Neuronal stem cell (in vitro differentiated cells): ENCODE results near the gene PRDX2.
"Not testable (repeated sequence)": the region's sequence is repeated elsewhere in the genome, so short reads cannot be mapped to it uniquely, and the experiment has no call there.

Experiments
- DNase-seq: peaks from one replicate; pipeline ENCODE4 v3.0.0-alpha.2; 2013; ENCODE audit warnings: low spot score
- H2AFZ ChIP-seq: one replicate; pipeline ENCODE4 v1.6.1; 2013; ENCODE audit warnings: mild to moderate bottlenecking, low read length, inconsistent platforms
- H2AK5ac ChIP-seq: 2 replicates; pipeline ENCODE4 v1.6.1; 2013; ENCODE audit warnings: low read depth, mild to moderate bottlenecking, inconsistent platforms, low read length, moderate library complexity, mixed read lengths
- H2BK120ac ChIP-seq: 2 replicates; pipeline ENCODE4 v1.6.1; 2013; ENCODE audit warnings: low read depth, mild to moderate bottlenecking, inconsistent platforms, low read length, moderate library complexity, mixed read lengths
- H2BK12ac ChIP-seq: one replicate; pipeline ENCODE4 v1.6.1; 2013; ENCODE audit warnings: low read length, inconsistent platforms
- H2BK15ac ChIP-seq: 2 replicates; pipeline ENCODE4 v1.6.1; 2013; ENCODE audit warnings: mild to moderate bottlenecking, low read length, inconsistent platforms, mixed read lengths
- H2BK5ac ChIP-seq: one replicate; pipeline ENCODE4 v1.6.1; 2013; ENCODE audit warnings: inconsistent platforms, mild to moderate bottlenecking, low read length, moderate library complexity
- H3K14ac ChIP-seq: one replicate; pipeline ENCODE4 v1.6.1; 2013; ENCODE audit warnings: low read length, inconsistent platforms
- H3K18ac ChIP-seq: 2 replicates; pipeline ENCODE4 v1.6.1; 2013; ENCODE audit warnings: low read length, inconsistent platforms
- H3K23ac ChIP-seq: 2 replicates; pipeline ENCODE4 v1.6.1; 2013; ENCODE audit warnings: low read depth, mild to moderate bottlenecking, mixed read lengths, low read length, inconsistent platforms; ENCODE audit not compliant: poor library complexity
- H3K27ac ChIP-seq: replicated peaks from 3 replicates; pipeline ENCODE4 v1.5.1; 2013; ENCODE audit warnings: low read length, inconsistent platforms
- H3K27me3 ChIP-seq, 3 experiments: 2 replicates each; pipeline ENCODE4 v1.6.1; 2013; ENCODE audit warnings: low read length in 3 of 3, mild to moderate bottlenecking in 2 of 3, inconsistent platforms in 1 of 3, low read depth in 1 of 3, mixed read lengths in 1 of 3, moderate library complexity in 1 of 3; ENCODE audit not compliant: control insufficient read depth in 3 of 3, insufficient read depth in 3 of 3
- H3K36me3 ChIP-seq, 2 donors: replicated peaks in 1 of 2; 2 replicates each; pipeline ENCODE4 v1.6.1; 2013; ENCODE audit warnings: low read length in 2 of 2; ENCODE audit not compliant: control insufficient read depth in 2 of 2, insufficient read depth in 2 of 2
- H3K4ac ChIP-seq: 2 replicates; pipeline ENCODE4 v1.6.1; 2013; ENCODE audit warnings: inconsistent platforms, mild to moderate bottlenecking, low read length, moderate library complexity
- H3K4me1 ChIP-seq, 2 donors: 1 replicate in 1 of 2; 2 replicates in 1 of 2; pipeline ENCODE4 v1.6.1; 2013; ENCODE audit warnings: low read length in 2 of 2, low read depth in 1 of 2; ENCODE audit not compliant: control insufficient read depth in 2 of 2, insufficient read depth in 1 of 2
- H3K4me2 ChIP-seq: one replicate; pipeline ENCODE4 v1.6.1; 2013; ENCODE audit warnings: mild to moderate bottlenecking, low read length, inconsistent platforms; ENCODE audit not compliant: insufficient read depth, poor library complexity, severe bottlenecking
- H3K4me3 ChIP-seq, 2 donors: 2 replicates each; pipeline ENCODE4 v1.5.1; 2013; ENCODE audit warnings: low read length in 2 of 2, mild to moderate bottlenecking in 2 of 2, inconsistent platforms in 1 of 2, moderate library complexity in 1 of 2
- H3K79me1 ChIP-seq: one replicate; pipeline ENCODE4 v1.6.1; 2013; ENCODE audit warnings: low read depth, mild to moderate bottlenecking, inconsistent platforms, low read length, moderate library complexity
- H3K9ac ChIP-seq: one replicate; pipeline ENCODE4 v1.6.1; 2013; ENCODE audit warnings: mild to moderate bottlenecking, low read depth, low read length, inconsistent platforms; ENCODE audit not compliant: poor library complexity
- H3K9me3 ChIP-seq, 2 donors: replicated peaks in 1 of 2; 2 replicates each; pipeline versions ENCODE3 to v1.6.1; 2013; ENCODE audit warnings: low read length in 2 of 2, mild to moderate bottlenecking in 2 of 2, inconsistent platforms in 1 of 2, low read depth in 1 of 2, mixed read lengths in 1 of 2, moderate library complexity in 1 of 2; ENCODE audit not compliant: control insufficient read depth in 2 of 2, insufficient read depth in 1 of 2
- H4K8ac ChIP-seq: one replicate; pipeline ENCODE4 v1.6.1; 2013; ENCODE audit warnings: low read depth, mild to moderate bottlenecking, inconsistent platforms, low read length, moderate library complexity
- H4K91ac ChIP-seq: one replicate; pipeline ENCODE4 v1.6.1; 2013; ENCODE audit warnings: low read length, low read depth, mild to moderate bottlenecking, inconsistent platforms; ENCODE audit not compliant: poor library complexity
- WGBS, 2 donors: extraction: QIAGEN DNeasy Blood & Tissue Kit; methylation state at CpG; one replicate each; pipeline ENCODE4 v1.1.7; 2013; ENCODE audit warnings: missing lambda C conversion rate in 2 of 2, mixed read lengths in 1 of 2; ENCODE audit not compliant: insufficient read length in 2 of 2, insufficient replicate concordance in 1 of 2; ENCODE audit errors: extremely low coverage in 2 of 2; 5-methylcytosine and 5-hydroxymethylcytosine counted together

The PRDX2 gene

DNA sequence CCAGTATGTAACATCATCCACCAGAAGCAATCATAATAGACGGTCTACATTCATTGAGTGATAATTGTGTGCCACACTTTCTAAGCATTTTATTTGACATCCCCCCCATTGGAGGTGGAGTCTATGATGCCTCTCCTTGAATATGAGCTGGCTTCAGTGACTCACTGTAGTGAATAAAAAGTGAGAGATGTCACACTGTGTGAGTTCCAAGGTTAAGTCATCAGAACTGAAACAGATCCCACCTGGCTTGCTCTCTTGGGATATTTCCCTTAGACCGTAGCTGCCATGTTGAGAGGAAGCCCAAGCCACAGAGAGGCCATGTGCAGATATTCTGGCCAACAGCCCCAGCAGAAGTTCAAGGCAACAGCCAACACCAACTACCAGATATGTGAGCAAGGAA, 20.2 kb upstream of the PRDX2 start:
- Histone ChIP-seq H3K36me3 (no peaks in the 10 kb centered on the region), H3K4me1 (peaks cover 0 to 3% of the 10 kb centered on the region in 2 donors), H3K9ac (no peak overlapping the region), H3K27me3 (peaks cover 0 to 12% (median 0%) of the 10 kb centered on the region in 3 experiments), H2AK5ac (no peak overlapping the region), H3K4ac (no peak overlapping the region), H2BK5ac (no peak overlapping the region), H3K14ac (no peak overlapping the region), H4K91ac (no peak overlapping the region), H2BK12ac (no peak overlapping the region), H3K23ac (no peak overlapping the region), H3K4me2 (no peak overlapping the region), H4K8ac (no peak overlapping the region), H3K27ac (no peak overlapping the region), H2BK15ac (no peak overlapping the region), H3K79me1 (no peaks in the 10 kb centered on the region), H3K4me3 (no peak overlapping the region), H3K9me3 (no peaks in the 10 kb centered on the region), H2AFZ (no peak overlapping the region), H3K18ac (no peak overlapping the region), H2BK120ac (no peak overlapping the region)
- WGBS, 2 donors = no CpG with 5 or more reads among the region's 2 CpGs
- no peak for DNase-seq

GRCh38 chr19:12817810-12818209, 16.2 kb upstream of the PRDX2 start:
- not testable (repeated sequence) for H2BK15ac ChIP-seq, H2BK120ac ChIP-seq, H3K27ac ChIP-seq, H3K4me1 ChIP-seq, H3K79me1 ChIP-seq, H2BK5ac ChIP-seq, H3K9ac ChIP-seq, H3K4me3 ChIP-seq, H4K91ac ChIP-seq, H2BK12ac ChIP-seq, H3K18ac ChIP-seq, H2AK5ac ChIP-seq, H4K8ac ChIP-seq, H3K23ac ChIP-seq, DNase-seq, H3K4me2 ChIP-seq, H3K27me3 ChIP-seq, H3K4ac ChIP-seq, H2AFZ ChIP-seq, H3K14ac ChIP-seq, H3K9me3 ChIP-seq
- H3K36me3 ChIP-seq = peaks cover 16 to 31% of the 10 kb centered on the region in 2 donors
- WGBS, 2 donors = no CpG with 5 or more reads among the region's 11 CpGs

GRCh38 chr19:12817188-12817587, 15.6 kb upstream of the PRDX2 start:
- not testable (repeated sequence) for H2BK120ac ChIP-seq, H3K14ac ChIP-seq, DNase-seq, H3K23ac ChIP-seq, H3K27me3 ChIP-seq, H2BK12ac ChIP-seq, H3K4ac ChIP-seq, H2AK5ac ChIP-seq, H2AFZ ChIP-seq, H3K4me3 ChIP-seq, H4K91ac ChIP-seq, H2BK5ac ChIP-seq, H3K9me3 ChIP-seq, H3K9ac ChIP-seq, H3K27ac ChIP-seq, H3K18ac ChIP-seq, H3K79me1 ChIP-seq, H3K4me1 ChIP-seq, H4K8ac ChIP-seq, H2BK15ac ChIP-seq, H3K4me2 ChIP-seq
- peaks cover 19 to 36% of the 10 kb centered on the region in 2 donors for H3K36me3 ChIP-seq
- no CpG with 5 or more reads among the region's 6 CpGs for WGBS, 2 donors

DNA sequence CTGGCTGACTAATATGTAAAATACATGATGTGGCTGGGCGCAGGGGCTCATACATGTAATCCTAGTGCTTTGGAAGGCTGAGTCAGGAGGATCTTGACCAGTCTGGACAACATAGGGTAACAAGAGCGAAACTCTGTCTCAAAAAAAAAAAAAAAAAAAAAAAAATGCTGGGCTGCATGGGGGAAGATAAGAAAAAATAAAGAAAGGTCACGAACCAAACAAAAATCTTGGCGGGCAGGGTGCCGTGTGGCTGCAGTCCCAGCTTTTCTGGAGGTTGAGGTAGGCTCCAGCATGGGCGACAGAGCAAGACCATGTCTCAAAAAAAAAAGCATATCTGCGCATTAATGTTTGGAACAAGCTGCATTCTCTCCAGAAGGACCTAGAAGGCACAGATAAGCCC, 13.5 kb upstream of the PRDX2 start:
- WGBS, 2 donors = no CpG with 5 or more reads among the region's 7 CpGs
- peaks cover 25 to 57% of the 10 kb centered on the region in 2 donors for H3K36me3 ChIP-seq

More for the DNA sequence above, 13.5 kb upstream of the PRDX2 start:
- no peak overlapping the region for H2BK5ac ChIP-seq
- no peak overlapping the region for H2BK120ac ChIP-seq
- no peak overlapping the region for H3K14ac ChIP-seq
- H3K23ac ChIP-seq = no peak overlapping the region
- H2AK5ac ChIP-seq = no peak overlapping the region
- H4K8ac ChIP-seq = no peak overlapping the region
- H2BK12ac ChIP-seq = no peak overlapping the region
- H3K4me2 ChIP-seq = no peak overlapping the region
- H3K4me1 ChIP-seq = no peaks in the 10 kb centered on the region
- H3K4me3 ChIP-seq = no peak overlapping the region
- no peak overlapping the region for H2AFZ ChIP-seq
- H3K18ac ChIP-seq = no peak overlapping the region
- H4K91ac ChIP-seq = no peak overlapping the region
- H3K27me3 ChIP-seq = no peaks in the 10 kb centered on the region
- H3K9me3 ChIP-seq = no peaks in the 10 kb centered on the region
- H3K79me1 ChIP-seq = no peaks in the 10 kb centered on the region
- no peak overlapping the region for H3K4ac ChIP-seq
- H3K9ac ChIP-seq = no peak overlapping the region
- DNase-seq = no peak
- H2BK15ac ChIP-seq = no peak overlapping the region
- H3K27ac ChIP-seq = no peak overlapping the region
